Amniotic stem cell (primary cell): ENCODE data around the gene CCNB1.
"Not testable (repeated sequence)": the region's sequence is repeated elsewhere in the genome, so short reads cannot be mapped to it uniquely, and the experiment has no call there.

ENCODE experiments used
- DNase-seq: peaks from one replicate; lab custom pipeline; 2025; lab: John Stamatoyannopoulos, UW

Gene CCNB1

GRCh38 chr5:69184621-69185020 lies 17.7 kb downstream of the CCNB1 start:
- DNase-seq = no peak

DNA sequence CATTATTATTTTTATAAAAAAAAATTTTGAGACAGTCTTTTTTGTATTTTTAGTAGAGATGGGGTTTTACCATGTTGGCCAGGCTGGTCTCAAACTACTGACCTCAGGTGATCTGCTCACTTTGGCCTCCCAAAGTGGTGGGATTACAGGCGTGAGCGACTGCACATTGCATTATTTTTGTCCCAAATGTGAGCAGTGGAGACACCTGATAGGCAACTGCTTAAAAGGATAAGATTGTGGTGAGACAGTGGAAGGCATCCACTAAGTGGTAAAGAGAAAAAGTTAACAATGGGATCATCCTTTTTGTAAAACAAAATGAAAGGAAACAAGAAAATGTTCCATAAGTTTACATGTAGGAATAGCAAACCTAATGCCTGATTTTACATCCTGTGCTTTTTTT lies 20.4 kb downstream of the CCNB1 start:
- DNase-seq = no peak

GRCh38 chr5:69188811-69189161 lies 21.8 kb downstream of the CCNB1 start:
- no peak for DNase-seq

DNA sequence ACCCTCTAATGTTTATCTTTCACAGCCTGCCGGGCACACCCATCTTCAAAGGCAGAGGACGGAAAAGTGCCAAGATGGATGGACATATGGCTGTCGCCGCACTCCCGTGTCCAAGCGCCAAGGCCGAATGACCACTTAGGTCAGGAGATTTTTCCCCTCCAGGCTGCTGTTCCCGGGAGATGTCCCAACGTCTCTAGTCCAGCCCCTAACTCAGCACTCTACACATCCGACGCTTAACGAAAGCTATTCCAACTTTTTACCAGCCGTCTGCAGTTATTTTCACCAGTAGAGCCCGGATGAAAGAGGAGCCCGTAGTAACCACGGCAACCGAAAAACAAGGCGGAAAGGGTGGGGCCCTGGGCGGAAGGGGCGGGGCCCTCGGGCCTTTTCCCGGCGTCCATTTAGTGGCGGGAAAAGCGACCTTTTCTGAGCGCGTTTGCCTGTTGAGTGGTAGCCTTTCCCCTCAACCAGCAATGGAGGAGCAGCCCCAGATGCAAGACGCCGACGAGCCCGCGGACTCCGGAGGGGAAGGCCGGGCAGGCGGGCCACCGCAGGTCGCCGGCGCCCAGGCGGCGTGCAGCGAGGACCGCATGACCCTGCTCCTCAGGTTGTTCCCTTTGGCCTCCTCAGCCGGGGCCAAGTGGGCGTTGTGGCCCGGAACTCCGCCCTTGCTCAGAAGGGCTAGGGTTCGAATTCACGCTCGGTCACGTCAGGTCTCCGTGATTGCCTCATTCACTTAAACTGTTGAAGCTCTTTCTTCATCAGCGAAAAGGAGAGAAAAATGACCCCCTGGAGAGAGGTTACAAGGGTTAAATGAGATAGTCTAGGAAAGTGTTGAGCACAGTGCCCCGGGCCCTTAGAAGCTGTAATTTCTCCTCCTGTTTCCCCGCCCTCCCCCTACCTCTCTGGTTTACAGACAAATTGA lies 22.5 kb downstream of the CCNB1 start, which contains the start of gene CENPH:
CENPH (plus strand) TSS at position 422 of the 925 bp plus-strand sequence; CDS start at position 474, 52 bp downstream.
- peak; percentile 86 for DNase-seq

DNA sequence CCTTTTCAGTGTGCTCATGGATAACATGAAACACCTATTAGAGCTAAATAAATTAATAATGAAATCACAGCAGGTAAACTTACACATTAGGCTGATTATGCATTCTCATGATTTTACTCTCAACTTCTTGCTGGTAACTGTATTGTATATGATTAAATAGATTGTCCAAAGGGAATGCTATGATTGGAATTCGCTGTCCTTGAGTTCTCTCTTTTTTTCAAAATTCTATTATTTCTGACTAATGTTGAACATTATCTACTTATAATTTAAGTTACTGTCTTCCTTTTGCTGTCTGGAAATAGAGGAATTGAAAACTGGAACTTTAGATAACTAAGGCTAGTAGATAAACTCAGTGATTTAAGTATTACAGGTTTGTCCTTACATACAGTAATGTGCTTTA lies 35.5 kb downstream of the CCNB1 start:
- no peak for DNase-seq

DNA sequence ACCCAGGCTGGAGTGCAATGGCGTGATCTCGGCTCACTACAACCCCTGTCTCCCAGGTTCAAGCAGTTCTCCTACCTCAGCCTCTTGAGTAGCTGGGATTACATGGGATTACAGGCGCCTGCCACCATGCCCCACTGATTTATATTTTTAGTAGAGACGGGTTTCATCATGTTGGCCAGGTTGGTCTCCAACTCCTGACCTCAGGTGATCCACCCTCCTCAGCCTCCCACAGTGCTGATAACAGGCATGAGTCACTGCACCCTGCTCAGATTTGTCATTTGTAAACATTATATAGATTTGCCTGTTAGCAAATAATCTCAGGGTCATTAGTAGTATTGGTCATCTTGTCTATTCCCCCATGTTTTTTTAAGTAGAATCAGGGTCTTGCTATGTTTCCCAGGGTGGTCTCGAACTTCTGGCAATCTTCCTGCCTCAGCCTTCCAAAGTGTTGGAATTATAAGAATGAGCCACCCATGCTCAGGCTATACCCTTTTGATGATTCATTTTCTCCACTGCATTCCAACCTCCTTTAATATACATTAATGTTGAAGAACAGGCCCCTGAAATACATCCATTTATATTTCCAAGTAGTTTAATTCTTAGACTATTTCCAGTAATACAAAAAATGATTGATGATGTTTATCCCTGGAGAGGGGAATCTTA lies 39.7 kb downstream of the CCNB1 start:
- no peak for DNase-seq

- DNase-seq = no peak
Measured at GRCh38 chr5:69209602-69210001, 42.7 kb downstream of the CCNB1 start.

DNA sequence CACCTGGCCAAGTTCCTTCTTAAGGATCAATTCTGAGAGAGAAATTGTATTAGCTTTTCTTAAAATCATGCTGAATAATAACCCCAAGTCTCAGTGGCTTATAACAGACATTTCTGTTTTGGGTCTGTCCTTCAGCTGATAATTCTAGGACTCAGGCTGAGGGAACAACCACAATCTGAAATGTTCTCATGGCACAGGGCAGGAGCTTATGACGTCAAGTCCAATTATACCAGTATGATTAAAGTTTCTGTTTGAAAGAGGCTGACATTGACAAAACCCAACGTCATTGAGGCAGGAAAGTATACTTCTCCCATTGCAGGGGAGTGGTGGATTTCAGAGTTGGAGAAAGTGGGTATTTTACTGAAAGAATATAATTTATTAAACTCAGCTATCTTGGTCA lies 44.2 kb downstream of the CCNB1 start:
- no peak for DNase-seq

GRCh38 chr5:69212022-69212421 lies 45.1 kb downstream of the CCNB1 start:
- no peak for DNase-seq

DNA sequence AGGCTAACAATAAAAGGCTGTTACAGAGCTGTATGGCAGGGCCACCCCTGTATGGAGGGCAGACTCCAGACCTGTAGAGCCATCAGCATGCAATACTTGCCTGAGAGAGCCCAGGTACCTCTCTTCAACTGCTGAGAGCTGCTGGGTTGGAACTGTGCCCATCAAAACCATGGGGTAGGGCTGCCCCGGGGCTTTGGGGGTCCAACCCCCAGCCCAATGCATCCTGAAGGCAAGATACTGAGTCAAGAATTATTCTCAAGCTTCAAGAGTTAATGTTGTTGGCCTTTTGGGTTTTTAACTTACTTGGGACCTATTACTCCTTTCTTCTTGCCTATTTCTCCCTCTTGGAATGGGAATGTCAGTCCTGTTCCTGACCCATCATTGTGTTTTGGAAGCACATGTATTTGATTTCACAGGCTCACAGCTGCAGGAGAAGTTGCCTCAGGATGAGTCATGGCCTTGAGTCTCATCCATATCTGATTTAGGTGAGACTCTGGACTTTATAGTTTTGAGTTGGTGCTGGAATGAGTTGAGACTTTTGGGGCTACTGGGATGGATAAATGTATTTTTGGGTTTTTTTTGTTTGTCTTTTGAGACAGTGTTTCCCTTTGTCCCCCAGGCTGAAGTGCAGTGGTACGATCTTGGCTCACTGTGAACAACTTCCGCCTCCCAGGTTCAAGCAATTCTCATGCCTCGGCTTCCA lies 46.7 kb downstream of the CCNB1 start:
- no peak for DNase-seq

- no peak for DNase-seq
Measured at GRCh38 chr5:69217151-69217511, 50.2 kb downstream of the CCNB1 start.

GRCh38 chr5:69217548-69218526 lies 50.9 kb downstream of the CCNB1 start:
- DNase-seq = peak; percentile 81

- DNase-seq = no peak
Measured at GRCh38 chr5:69219939-69220338, 53.0 kb downstream of the CCNB1 start.

- DNase-seq = not testable (repeated sequence)
Measured at GRCh38 chr5:69220371-69220770, 53.4 kb downstream of the CCNB1 start.

DNA sequence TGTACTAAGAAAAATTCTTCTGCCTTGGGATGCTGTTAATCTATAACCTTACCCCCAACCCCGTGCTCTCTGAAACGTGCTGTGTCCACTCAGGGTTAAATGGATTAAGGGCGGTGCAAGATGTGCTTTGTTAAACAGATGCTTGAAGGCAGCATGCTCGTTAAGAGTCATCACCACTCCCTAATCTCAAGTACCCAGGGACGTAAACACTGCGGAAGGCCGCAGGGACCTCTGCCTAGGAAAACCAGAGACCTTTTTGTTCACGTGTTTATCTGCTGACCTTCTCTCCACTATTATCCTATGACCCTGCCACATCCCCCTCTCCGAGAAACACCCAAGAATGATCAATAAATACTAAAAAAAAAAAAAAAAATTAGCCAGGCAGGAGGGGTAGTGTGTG lies 53.9 kb downstream of the CCNB1 start:
- not testable (repeated sequence) for DNase-seq

DNA sequence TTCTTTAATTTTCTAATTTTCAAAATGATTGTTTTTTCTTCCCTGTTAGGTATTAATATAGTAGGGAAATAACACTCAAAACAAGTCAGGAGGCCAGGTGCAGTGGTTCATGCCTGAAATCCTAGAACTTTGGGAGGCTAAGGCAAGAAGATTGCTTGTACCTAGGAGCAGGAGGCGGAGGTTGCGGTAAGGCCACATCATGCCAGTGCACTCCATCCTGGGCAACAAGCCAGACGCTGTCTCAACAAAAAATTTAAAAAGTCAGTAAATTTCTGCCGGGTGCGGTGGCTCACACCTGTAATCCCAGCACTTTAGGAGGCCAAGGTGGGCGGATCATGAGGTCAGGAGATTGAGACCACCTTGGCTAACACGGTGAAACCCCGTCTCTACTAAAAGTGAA lies 57.6 kb downstream of the CCNB1 start:
- no peak for DNase-seq

GRCh38 chr5:69225860-69226259 lies 58.9 kb downstream of the CCNB1 start:
- no peak for DNase-seq
